Fibroblast of skin of left biceps (primary cell): ENCODE results near the gene DALRD3.
"Not testable (repeated sequence)": the region's sequence is repeated elsewhere in the genome, so short reads cannot be mapped to it uniquely, and the experiment has no call there.

ENCODE experiments used
- DNase-seq, 2 experiments: peaks; one replicate each; pipeline ENCODE4 v3.0.0-alpha.2; 2013; ENCODE audit warnings: low read depth in 2 of 2

The DALRD3 gene

DNA sequence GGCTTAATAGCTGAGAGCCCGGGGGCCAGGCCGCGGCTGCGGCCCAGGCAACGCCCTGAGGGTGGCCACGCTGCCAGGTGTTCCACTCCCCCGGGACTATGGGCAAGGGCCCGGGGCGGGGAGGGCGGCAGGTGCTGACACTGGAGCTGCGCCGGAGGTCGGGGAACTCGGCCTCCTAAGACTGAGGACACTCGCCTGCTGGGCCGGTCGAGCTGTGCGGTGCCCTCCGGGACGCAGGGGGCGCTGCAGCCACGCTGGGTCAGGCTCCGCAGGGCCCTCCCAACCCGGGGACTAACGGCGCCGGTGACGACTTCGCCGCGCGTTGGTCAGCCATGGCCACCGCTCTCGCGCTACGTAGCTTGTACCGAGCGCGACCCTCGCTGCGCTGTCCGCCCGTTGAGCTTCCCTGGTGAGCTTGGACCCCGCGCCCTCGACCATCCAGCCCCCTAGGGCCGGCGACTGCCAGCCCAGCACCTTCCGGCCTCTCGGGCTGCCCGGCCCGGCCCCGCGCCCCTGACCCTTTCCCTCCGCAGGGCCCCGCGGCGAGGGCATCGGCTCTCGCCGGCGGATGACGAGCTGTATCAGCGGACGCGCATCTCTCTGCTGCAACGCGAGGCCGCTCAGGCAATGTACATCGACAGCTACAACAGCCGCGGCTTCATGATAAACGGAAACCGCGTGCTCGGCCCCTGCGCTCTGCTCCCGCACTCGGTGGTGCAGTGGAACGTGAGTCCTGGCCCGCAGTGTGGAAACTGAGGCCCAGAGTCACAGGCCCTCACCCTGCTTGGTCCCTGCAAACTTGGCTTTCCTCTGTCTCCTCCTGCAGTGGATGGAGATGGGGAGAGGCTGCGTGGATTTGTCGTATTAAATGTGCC lies 3.7 kb upstream of the DALRD3 start, which contains the start of gene NDUFAF3:
Gene NDUFAF3, plus strand, starts transcription at position 309 of the 875 bp plus-strand sequence. Its CDS starts 24 bp downstream, at position 333.
- peak; percentile 71 to 74 for DNase-seq

DNA sequence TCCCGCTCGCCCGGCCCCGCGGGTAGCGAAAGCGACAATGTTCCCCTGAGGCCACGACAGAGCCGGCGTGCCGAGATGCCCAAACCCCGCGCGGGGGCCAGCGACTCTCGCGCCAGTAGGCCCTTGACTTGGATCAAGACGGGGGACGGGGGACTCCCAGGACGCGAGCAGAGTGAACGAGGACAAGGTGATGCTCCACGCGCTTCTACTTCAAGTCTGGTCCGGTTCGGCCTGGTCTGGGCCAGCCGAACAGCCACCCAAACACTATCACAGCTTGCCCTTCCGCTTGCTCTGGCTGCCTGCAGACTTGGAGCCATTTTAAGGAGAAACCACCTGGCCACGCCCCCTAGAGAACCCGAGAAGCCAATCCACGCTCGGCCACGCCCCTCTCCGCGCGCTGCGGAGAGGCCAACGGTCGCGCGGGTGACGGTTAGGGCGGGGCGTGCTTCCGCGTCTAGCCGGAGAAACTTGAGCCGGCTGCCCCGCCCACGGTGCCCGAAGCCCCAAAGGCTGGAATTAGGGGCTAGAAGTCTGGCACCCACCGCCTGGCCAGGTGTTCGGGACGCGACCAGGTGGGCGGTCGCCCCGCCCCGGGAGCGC lies 2.9 kb upstream of the DALRD3 start:
- DNase-seq: peak; percentile 91 to 93

DNA sequence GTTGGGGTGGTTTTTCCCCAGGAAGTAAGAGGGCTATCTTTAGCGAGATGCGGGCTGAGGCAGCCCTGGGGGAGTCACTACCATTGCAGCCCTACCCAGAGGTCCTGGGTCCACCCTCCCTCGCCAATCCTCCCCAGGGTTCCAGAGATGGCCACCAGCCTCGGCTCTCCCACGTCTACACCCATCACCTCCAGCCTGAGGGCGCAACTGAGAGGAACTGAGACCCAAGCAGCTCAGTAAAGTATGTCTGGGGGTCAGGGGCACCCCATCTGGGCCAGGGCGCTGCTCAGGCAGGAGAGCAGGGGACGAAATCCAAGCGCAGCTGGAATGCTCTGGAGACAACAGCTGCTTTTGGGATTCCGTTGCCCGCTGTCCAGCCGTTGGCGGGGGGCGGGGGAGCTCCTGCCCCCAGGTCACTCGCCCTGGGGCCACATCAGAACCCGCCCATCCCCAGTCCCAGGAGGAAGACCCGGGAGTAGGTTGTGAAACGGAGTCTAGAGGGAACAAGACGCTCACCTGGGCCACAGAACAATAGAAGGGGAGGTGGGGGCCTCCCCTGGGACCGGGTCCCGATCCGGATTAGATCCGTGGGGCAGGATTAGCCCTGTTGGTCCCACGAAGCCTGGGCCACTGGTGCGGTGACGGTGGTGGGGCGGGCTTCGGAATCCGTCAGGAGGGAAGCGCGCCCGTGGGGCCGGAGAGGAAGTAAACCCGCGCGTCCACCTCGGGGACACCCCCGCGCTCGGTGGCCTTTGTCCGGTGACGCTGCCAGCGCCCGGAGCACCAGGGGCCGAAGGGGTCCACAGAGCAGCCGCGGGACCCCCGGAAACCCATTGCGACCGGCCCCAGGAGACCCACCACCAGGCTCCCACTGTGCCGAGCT lies 2.2 kb upstream of the DALRD3 start:
- no peak for DNase-seq

DNA sequence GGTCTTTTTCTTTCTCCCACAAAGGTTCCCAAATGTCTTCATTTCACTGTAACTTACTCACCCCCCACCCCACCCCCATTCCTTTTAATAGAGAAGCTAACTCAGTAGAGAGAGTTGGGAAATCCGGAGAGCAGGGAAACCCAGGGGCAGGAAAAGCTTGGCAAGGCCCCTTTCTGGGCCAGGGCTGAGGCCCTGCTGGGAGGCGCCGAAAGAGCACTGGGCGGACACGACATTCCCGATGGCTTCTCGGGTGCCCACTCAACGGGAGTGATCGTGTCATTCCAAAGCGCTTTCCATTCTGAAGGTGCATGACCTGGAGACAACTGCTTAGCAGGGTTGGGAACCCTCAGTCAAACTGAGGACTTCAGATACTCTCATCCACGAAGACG lies 1.6 kb upstream of the DALRD3 start:
- DNase-seq: no peak

DNA sequence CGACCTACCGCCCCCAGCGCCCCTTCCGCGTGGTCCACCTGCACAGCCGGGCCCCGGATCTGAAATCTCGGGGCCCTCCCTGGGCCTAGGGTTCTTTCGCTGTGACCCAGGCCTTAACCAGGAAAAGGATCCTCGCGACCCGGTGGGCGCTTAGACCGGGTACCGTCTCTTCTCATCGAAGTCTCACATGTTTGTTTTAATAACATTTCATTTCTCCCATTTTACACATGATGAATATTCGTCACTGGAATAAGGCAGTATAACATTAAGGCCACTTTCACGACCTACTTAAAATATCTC lies 277 bp upstream of the DALRD3 start:
- DNase-seq: no peak

DNA sequence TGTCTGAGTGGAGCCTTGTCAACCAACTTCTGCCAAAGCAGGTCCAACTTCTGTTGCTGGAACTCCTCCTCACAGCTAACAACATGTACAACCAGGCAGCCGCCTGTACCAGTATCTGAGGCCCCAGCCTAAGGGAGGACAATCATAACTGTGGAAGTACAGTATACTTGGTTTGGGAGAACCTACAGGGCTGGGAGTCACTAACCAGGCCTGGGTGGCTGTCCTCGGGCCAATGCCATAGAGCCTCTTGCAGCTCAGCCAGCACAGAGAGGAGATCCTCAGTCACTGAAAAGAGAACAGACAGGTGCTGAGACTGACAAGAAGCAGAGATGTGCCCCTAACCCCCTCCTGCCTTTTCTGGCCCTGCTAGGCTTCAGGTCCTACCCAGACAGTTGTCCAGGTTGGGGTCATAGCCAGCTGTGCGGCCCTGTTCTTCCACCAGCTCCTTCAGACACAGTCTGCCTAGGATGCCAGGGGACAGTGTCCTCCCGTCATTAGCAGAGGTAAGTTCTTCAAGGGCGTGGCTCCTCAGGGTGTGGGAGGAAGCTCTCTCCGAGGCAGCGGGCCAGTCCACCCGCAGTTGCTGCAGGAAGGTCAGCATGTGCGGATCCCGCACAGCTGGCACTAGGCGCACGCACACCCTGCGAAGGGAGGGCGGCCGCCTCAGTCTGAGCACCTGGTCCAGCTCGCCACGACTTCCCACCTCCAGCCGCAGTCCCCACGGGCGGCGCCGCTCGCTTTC lies 980 bp downstream of the DALRD3 start:
- DNase-seq: no peak

DNA sequence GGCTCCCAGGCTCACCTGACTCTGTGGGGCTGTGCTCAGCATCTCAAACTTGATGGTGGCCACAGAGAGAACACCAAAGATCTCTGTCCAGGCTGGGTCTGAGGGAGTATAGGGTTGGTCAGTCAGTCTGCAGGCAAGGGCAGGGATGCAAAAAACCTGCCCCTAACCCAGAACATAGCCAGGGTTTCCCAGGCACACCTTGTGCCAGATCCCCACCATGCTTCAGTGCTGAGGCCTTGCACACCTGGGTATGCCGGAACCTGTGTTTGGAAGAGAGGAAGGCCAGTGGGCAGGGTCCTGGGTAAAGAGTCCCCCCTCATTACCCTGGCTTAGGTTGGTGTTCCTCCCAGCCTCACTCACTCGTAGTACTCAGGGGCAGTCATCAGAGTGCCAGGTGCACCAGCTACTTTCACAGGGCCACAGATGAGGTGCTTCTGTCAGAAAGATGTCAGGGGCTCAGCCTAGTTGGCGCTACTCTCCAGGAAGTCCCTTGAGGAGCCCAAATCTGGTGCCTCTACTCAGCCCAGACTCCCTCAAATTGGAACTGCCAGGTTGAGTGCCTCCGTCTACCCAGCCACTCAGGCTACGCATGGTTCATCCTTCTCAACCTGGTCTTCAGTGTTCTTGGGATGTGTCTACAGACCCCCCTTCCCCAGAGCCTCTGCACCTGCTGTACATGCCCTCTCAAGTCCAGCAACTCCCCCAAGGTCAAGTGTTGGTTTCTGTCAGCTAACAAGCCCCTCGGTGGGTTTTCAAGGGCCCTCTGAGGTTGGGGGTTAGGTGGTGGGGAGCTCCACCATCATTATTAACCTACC lies 1.8 kb downstream of the DALRD3 start:
- no peak for DNase-seq

DNA sequence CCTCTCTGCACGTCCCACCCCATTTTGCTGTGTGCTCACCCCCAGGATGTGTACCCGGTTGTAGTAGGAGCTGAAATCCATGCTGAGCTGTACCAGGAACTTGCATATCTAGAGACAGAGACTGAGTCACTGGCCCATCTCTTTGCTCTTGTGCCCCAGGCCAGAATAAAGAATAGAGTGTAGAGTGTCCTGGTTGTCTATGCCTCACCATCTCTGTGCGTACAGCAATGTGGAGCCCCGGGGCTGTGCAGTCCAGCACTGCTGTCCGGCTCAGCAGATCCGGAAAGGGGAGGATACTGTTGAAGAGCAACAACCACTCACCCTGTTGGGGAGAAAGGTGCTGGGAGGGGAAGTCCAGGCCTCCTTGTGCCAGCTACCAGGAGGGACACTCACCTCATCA lies 2.6 kb downstream of the DALRD3 start:
- no peak for DNase-seq

DNA sequence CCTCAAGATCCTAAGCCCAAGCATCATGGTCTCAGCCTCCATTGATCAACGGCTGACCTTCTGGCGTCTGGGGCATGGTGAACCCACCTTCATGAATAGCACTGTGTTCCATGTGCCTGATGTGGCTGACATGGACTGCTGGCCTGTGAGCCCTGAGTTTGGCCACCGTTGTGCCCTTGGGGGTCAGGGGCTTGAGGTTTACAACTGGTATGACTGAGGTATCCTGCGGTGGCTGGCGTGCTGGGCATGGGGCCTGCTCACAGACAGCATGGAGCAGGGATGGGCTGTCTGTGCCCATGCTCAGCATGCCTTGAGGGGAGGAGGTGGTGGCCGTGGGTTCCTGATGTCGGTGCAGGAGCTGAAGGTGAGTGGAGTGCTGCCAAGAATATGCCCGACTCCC lies 3.3 kb downstream of the DALRD3 start:
- DNase-seq: no peak

DNA sequence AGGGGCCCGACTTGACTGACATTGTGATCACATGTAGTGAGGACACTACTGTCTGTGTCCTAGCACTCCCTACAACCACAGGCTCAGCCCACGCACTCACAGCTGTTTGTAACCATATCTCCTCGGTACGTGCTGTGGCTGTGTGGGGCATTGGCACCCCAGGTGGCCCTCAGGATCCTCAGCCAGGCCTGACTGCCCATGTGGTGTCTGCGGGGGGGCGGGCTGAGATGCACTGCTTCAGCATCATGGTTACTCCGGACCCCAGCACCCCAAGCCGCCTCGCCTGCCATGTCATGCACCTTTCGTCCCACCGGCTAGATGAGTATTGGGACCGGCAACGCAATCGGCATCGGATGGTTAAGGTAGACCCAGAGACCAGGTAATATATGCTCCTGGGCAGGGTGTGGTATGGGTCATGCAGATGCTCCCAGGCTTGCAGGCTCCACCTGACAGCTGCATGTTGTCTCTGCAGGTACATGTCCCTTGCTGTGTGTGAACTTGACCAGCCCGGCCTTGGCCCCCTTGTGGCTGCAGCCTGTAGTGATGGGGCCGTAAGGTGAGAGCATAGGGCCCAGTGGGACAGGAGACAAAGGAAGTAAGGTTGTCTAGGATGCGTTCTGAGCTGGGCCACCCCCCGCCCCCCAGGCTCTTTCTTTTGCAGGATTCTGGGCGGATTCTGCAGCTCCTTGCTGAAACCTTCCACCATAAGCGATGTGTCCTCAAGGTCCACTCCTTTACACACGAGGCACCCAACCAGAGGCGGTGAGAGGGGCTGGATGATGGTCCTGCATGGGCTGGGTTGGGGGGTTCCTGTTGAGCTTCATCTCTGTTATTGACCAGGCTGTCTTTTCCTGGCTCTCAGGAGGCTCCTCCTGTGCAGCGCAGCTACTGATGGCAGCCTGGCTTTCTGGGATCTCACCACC lies 4.4 kb downstream of the DALRD3 start:
- no peak for DNase-seq

DNA sequence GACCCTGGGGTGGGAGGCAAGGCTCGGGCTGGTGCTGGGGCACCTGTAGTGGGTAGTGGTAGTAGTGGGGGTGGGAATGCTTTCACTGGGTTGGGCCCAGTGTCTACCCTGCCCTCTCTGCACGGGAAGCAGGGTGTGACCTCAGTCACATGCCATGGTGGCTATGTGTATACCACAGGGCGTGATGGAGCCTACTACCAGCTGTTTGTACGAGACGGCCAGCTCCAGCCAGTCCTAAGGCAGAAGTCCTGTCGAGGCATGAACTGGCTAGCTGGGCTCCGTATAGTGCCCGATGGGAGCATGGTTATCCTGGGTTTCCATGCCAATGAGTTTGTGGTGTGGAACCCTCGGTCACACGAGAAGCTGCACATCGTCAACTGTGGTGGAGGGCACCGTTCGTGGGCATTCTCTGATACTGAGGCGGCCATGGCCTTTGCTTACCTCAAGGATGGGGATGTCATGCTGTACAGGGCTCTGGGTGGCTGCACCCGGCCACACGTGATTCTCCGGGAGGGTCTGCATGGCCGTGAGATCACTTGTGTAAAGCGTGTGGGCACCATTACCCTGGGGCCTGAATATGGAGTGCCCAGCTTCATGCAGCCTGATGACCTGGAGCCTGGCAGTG lies 5.2 kb downstream of the DALRD3 start:
- no peak for DNase-seq

DNA sequence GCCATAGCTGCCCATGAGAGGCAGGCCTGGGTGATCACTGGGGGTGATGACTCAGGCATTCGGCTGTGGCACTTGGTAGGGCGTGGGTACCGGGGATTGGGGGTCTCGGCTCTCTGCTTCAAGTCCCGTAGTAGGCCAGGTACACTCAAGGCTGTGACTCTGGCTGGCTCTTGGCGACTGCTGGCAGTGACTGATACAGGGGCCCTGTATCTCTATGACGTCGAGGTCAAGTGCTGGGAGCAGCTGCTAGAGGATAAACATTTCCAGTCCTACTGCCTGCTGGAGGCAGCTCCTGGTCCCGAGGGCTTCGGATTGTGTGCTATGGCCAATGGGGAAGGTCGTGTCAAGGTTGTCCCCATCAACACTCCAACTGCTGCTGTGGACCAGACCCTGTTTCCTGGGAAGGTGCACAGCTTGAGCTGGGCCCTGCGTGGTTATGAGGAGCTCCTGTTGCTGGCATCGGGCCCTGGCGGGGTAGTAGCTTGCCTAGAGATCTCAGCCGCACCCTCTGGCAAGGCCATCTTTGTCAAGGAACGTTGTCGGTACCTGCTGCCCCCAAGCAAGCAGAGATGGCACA lies 5.9 kb downstream of the DALRD3 start:
- no peak for DNase-seq

DNA sequence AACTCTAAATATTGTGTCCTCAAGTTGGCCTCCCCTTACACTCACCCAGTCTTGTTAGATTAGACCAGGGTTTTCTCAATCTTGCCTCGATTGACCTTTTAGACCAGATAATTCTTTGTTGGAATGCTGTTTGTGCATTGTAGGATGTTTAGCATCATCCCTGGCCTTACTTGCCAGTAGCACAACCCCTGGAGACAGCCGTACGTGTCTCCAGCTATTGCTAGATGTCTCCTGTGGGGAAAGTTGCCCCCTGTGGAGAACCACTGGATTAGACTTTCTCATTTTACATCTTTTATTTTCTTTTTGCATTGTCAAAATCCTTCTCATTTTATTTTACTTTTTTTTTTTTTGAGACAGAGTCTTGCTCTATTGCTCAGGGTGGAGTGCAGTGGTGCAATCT lies 9.0 kb downstream of the DALRD3 start:
- no peak for DNase-seq

DNA sequence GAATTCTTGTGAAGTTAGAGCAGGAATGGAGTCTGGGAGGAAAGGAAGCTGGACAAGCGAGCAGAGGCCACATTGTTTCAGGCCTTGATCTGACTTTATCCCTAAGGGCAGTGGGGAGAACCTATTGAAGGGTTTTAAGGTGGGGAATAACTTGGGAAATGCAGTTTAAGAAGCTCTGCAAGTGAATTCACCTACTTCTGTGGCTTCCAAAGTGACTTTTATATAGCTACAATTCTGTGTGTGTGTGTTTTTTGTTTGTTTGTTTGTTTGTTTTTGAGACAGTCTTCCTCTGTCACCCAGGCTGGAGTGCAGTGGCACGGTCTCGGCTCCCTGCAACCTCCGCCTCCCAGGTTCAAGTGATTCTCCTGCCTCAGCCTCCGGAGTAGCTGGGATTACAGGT lies 9.8 kb downstream of the DALRD3 start:
- DNase-seq: not testable (repeated sequence)

DNA sequence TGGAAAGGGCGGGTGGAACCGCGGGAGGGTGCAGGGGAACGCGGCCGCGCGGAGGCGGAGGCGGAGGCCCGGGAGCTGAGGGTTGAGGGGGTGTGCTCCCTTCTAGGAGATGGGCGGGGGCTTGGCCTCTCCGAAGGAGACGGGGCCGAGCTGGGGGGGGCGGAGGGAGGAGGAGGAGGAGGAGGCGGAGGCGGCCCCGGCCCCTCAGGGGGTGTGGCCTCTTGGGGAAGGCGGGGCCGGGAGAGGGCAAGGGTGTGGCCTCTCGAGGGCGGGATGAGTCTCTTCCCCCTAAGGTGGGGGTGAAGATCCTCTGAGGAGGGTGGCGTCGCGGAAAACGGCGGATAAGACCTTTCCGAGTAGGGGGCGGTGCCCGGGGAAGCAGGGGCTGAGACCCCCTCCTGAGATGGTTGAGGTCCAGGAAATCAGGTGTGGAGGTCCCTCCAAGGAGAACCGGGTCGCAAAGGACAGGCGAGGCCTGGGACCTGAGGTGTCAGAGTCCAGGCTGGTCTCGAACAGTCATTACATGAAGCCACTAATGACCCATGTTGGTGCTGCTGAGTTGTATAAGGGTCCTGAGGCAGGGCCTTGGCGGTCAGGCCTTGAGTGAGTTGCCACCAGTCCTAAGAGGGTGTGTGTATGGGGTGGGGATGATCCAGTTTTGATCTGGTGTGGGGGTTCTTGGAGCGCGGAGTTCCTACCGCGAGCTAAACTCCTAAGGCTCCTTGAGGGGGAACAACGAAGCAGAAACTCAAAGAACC lies 10.4 kb downstream of the DALRD3 start:
- peak; percentile 74 to 80 for DNase-seq

DNA sequence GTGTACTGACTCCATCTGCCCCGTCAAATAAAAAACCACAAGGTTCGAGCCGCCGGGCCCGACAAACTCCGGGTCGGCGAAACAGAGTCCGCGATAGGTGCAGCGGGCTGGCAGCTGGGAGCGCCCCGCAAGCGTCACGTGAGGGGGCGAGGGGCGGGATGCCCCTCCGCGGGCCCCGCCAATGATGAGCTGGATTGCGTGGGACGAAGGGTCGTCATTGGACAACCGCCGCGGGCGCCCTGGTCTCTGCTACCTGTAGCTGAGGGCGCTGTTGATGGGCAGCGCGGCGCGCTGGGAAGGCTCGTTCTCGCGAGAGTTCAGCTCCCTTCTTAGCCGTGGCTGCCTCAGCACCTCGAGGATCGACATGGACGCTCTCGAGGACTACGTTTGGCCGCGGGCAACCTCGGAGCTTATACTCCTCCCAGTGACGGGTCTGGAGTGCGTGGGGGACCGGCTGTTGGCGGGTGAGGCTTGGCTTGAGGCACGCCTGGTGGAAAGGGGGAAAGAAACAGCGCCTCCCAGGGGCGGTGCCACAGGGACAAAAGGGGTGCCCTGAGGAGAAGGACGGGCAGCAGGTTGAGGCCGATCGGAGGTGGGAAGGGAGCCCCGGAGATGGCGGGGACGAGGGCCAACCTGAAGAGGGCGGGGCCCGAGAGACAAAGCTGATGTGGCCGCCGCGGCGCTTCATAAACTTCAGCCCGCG lies 11.2 kb downstream of the DALRD3 start, which contains the start of gene WDR6:
Gene WDR6, plus strand, starts transcription at position 324 of the 703 bp plus-strand sequence. Its CDS starts 41 bp downstream, at position 365.
- peak; percentile 94 for DNase-seq

DNA sequence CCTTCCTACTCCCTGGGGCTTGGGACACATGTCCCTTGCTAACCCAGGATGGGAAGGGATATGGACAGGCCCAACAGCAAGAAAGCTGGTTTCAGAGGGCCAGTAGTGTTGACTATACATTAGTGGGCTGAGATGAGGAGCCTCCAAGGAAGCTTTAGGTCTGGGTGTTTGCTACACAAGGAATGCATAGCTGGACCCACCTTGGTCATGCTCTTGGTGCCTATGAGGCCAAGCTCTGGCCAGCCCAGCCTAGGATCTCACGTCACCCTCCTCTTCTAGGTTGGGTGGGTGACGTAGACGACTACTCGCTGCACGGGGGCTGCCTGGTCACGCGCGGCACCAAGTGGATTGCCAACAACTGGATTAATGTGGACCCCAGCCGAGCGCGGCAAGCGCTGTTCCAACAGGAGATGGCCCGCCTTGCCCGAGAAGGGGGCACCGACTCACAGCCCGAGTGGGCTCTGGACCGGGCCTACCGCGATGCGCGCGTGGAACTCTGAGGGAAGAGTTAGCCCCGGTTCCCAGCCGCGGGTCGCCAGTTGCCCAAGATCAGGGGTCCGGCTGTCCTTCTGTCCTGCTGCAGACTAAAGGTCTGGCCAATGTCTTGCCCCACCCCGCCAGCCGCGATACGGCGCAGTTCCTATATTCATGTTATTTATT lies 11.8 kb downstream of the DALRD3 start:
- no peak for DNase-seq
